ENCODE data around the gene FBLN7.
"Not testable (repeated sequence)": the region's sequence is repeated elsewhere in the genome, so short reads cannot be mapped to it uniquely, and the experiment has no call there.

The FBLN7 gene

DNA sequence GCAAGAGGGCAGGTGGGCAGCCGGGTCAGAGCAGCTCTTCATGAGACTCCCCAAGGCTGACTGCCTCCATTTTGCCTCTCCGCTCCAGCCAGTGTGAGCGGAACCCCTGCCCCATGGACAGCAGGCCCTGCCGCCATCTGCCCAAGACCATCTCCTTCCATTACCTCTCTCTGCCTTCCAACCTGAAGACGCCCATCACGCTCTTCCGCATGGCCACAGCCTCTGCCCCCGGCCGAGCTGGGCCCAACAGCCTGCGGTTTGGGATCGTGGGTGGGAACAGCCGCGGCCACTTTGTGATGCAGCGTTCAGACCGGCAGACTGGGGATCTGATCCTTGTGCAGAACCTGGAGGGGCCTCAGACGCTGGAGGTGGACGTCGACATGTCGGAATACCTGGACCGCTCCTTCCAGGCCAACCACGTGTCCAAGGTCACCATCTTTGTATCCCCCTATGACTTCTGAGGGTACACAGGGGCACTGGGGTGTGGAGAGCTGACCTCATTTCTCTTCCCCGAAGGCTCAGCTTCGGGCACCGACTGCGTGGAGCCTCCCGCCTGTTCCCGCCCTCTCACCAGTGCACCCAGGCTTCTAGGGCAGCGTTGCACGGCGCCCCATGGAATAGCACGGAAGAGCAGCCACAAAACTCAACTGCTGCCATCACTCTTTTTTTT lies 49.0 kb downstream of the FBLN7 start:
- DNase-seq: peak; percentile 69

DNA sequence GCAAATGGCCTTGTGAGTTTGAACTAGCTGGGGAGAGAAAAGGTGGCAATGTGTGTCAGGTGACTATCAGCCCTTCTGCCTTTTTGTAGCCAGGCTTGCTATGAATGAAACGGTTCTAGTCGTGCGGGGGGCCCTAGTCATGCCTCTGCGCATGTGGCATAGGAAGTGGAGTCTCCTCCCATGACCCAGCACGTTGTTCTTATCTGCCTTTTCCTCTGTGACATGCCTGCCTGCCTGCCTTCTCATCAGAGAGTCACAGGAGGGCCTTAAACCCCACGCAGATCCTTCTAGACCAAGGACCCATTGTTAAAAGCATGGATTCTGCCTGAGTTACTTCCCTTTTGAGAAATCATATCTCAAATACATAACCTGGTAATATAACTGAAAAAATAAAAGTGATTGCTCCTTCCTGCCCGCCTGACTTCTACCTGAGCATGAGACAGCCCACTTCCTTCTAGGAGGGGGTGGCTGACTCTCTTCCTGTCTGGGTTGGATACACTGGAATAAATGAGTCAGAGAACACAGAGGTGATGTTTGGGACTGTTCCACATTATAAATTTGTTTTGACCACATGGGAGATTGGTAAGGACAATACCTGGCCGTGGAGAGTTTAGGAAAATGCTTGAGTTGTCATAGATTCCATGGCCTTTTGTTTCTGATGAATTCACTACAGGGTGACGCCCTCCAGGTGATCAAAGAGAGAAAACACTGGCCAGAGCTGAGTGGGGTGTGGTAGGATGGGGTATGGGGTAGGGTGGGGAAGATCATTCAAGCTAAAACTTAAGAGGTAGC lies 49.8 kb downstream of the FBLN7 start:
- DNase-seq: peak; percentile 89

DNA sequence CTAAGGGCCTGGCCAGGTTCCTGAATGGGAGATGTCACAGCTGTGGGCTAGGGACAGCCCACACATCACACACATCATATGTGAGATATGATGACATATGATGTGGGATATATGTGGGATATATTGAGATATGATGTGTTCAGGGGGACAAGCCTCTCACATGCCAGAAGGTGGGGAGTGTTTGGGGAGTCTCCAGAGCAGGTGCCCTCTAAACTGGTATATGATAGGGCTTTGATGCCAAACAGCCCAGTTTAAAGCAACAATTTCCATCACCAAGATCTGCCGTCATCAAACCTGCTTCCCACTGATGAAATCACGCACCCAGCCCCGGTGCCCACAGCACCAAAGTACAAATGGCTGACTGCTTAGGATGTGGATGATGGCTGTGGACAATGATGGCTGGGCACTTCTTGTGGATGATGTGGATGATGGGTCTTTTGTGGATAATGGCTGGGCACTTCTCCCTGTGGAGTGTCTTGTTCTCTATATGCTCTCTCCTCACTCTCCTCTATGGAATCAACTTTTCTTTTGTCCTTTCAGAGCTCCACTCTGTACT lies 50.9 kb downstream of the FBLN7 start:
- DNase-seq: no peak

- no peak for DNase-seq
These were observed 55.8 kb downstream of the FBLN7 start for GRCh38 chr2:112194028-112194427.

- no peak for DNase-seq
These were observed 56.3 kb downstream of the FBLN7 start for GRCh38 chr2:112194482-112194881.

GRCh38 chr2:112195167-112195766 lies 57.1 kb downstream of the FBLN7 start:
- DNase-seq: no peak

- no peak for DNase-seq
These were observed 57.8 kb downstream of the FBLN7 start for GRCh38 chr2:112195950-112196349.

DNA sequence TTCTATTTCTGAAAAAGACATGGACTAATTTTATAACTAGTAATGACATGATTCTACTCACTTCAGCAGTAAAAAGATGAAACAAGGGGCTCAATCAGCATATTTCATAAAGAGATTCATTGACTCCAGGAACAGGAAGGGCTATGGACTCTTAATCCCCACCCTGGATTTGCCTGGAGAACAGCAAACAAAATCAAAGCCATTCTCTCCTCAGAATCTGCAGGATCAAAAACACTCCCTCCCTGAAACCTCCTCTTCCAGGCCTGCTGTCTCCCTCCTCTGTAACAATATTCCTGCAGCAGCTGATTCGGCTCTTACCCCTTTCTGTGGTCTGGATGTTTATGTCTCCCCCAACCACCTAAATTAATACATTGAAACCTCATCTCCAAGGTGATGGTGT lies 59.7 kb downstream of the FBLN7 start:
- DNase-seq: no peak

- DNase-seq: no peak
These were observed 60.6 kb downstream of the FBLN7 start for GRCh38 chr2:112198780-112199179.

GRCh38 chr2:112199188-112199587 lies 61.0 kb downstream of the FBLN7 start:
- no peak for DNase-seq

DNA sequence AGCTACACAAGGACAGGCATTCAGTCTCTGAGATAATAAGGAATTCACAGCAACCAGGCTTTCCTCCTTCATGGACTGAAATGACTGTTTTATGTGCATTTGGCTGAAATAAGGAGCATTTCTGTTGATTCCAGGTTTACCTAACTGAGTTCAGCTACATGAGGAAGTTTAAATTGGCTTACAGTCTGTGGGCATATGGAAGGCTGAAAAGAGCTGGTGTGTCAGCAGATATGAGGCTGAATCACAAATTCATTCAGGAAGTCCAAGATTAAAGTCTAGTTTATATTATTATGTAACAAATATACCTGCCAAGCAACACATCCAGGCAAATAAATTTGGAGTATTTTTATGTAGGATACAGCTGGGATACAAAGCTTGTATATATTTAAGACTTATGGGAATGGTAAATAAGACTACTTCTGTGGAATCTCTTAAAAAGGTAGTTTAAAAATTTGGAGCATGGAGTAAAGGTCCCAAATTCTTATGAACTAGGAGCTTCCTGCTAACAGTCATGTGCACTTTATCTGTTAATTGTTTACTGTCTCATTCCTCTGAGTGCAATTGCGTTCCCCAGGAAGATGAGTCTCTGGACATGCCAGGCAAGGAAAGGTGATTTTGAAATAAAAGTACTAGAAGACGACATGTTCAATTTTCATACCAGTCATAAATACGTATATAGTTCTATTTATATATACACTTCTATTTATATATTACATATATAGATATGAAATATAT lies 63.7 kb downstream of the FBLN7 start:
- DNase-seq: no peak

GRCh38 chr2:112204411-112204810 lies 66.2 kb downstream of the FBLN7 start:
- DNase-seq: no peak

- not testable (repeated sequence) for DNase-seq
These were observed 69.7 kb downstream of the FBLN7 start for GRCh38 chr2:112207905-112208304.

GRCh38 chr2:112216167-112216566 lies 78.0 kb downstream of the FBLN7 start:
- DNase-seq: no peak

DNA sequence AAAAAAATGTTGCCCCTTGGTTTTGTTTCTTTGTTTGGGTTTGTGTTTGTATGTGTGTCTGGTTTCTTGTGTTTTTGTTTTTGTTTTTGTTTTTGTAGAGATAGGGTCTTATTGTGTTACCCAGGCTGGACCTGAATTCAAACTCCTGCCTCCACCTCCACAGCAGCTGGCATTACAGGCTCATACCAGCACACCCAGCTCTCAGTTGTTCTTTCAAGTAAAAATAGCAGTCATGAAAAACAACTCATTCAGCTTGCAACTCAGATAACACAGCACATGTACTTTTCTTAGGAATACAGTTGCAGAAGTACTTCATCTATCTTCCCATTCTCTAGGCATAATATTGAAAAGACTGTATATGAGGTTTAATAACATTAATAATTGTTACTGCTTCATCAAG lies 79.7 kb downstream of the FBLN7 start:
- DNase-seq: no peak

DNA sequence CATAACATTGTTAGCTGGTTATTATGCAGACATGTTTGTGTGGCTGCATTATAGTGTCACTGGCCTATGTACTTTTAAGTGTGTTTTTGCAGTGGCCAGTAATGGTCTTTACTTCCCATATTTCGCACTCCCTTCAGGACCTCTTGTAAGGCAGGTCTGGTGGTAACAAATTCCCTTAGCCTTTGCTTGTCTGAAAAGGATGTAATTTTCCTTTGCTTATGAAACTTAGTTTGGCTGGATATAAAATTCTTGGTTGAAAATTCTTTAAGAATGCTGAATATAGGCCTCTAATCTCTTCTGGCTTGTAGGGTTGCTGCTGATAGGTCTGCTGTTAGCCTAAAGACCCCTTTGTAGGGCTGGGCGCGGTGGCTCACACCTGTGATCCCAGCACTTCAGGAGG lies 82.0 kb downstream of the FBLN7 start:
- DNase-seq: no peak

DNA sequence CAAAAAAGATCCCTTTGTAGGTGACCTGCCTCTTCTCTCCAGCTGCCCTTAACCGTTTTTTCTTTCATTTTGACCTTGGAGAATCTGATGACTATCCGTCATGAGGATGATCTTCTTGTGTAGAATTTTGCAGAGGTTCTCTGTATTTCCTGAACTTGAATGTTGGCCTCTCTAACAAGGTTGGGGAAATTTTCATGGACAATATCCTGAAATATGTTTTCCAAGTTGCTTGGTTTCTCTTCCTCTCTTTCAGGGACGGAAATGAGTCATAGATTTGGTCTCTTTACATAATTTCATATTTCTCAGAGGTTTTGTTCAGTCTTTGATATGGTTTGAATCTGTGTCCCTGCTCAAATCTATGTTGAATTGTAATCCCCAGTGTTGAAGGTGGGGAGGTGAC lies 82.6 kb downstream of the FBLN7 start:
- DNase-seq: no peak

DNA sequence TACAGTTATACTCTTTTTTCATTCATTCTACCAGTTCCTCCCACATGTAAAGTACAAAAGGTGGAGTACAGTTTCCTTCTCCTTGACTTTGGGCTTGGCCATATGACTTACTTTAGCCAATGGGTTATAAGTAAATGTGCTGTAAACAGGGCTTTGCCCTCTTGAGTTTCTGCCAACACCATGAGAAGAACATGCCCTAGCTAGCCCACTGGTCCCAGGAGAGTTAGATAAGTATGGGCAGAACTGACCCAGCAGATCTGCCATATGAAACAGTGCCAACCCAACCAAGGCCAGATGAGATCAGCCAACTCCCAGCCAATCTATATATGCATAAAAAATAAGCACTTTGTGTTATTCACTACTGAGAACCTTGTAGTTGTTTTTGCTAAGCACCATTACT lies 91.2 kb downstream of the FBLN7 start:
- DNase-seq: no peak

- DNase-seq: no peak
These were observed 92.2 kb downstream of the FBLN7 start for GRCh38 chr2:112230371-112230770.
